PC-3 (cell line): ENCODE measurements around the gene CPEB4. TPM values are rescaled to one million over a fixed set of nuclear protein-coding genes. Genes with fewer than 3 reads are reported as not detected.

Experiments used
- ATAC-seq: fragments of 200-7000 bp; cut with Tn5 transposase; 2 replicates; pipeline ENCODE4 v1.9.1; 2020; ENCODE audit warnings: mild to moderate bottlenecking, moderate library complexity
- BruUV-seq: library from RNA; stranded (reverse); fragments of 400-500 nt; replicated peaks from 2 replicates; lab custom pipeline; 2021; lab: Mats Ljungman, UMichigan
- CTCF ChIA-PET: fragments of 300-600 bp; sonication (Branson Sonifier 250); formaldehyde crosslinking; loops from one replicate; lab custom pipeline; 2022; ENCODE audit warnings: antibody characterized with exemption; lab: Charles Lee
- POLR2A ChIA-PET: fragments of 300-600 bp; sonication (Branson Sonifier 250); formaldehyde crosslinking; loops from one replicate; lab custom pipeline; 2022; ENCODE audit warnings: antibody characterized with exemption; ENCODE audit not compliant: unreplicated experiment; lab: Charles Lee
- DNase-seq: peaks from one replicate; pipeline ENCODE4 v3.0.0-alpha.2; 2015
- H2AFZ ChIP-seq: fragments of 300-600 bp; sonication (generic); 2 replicates; pipeline ENCODE4 v1.6.0; 2016; ENCODE audit warnings: antibody characterized with exemption, low read length
- H3F3A ChIP-seq: fragments of 300-600 bp; sonication (generic); one replicate; pipeline ENCODE4 v1.6.0; 2017; ENCODE audit warnings: antibody characterized with exemption, low read length, control low read depth, mild to moderate bottlenecking; ENCODE audit not compliant: unreplicated experiment
- H3K27ac ChIP-seq: fragments of 300-600 bp; sonication (generic); 2 replicates; pipeline ENCODE4 v1.5.1; 2016; ENCODE audit warnings: mild to moderate bottlenecking, low read length
- H3K27me3 ChIP-seq: fragments of 300-600 bp; sonication (generic); 2 replicates; pipeline ENCODE4 v1.6.1; 2016; ENCODE audit warnings: low read length, mixed read lengths
- H3K36me3 ChIP-seq: fragments of 300-600 bp; sonication (generic); 2 replicates; pipeline ENCODE4 v1.6.1; 2016; ENCODE audit warnings: low read depth, mixed run types, low read length, mixed read lengths
- H3K4me1 ChIP-seq: fragments of 300-600 bp; sonication (generic); 2 replicates; pipeline ENCODE4 v1.5.1; 2016; ENCODE audit warnings: low read length; ENCODE audit not compliant: insufficient read depth
- H3K4me2 ChIP-seq: fragments of 300-600 bp; sonication (generic); 2 replicates; pipeline ENCODE4 v1.6.0; 2016; ENCODE audit warnings: low read length
- H3K4me3 ChIP-seq: fragments of 300-600 bp; sonication (generic); 2 replicates; pipeline ENCODE4 v1.5.1; 2016; ENCODE audit warnings: mild to moderate bottlenecking, low read length, mixed read lengths
- H3K79me2 ChIP-seq: fragments of 300-600 bp; sonication (generic); 2 replicates; pipeline ENCODE4 v1.6.1; 2017; ENCODE audit warnings: low read length, mixed read lengths
- H3K9ac ChIP-seq: fragments of 300-600 bp; sonication (generic); 2 replicates; pipeline ENCODE4 v1.6.0; 2016; ENCODE audit warnings: mild to moderate bottlenecking, low read length
- H3K9me2 ChIP-seq: fragments of 300-600 bp; sonication (generic); replicated peaks from 2 replicates; pipeline ENCODE4 v1.6.1; 2016; ENCODE audit warnings: mixed run types, low read length, mixed read lengths
- H3K9me3 ChIP-seq: fragments of 300-600 bp; sonication (generic); 2 replicates; pipeline ENCODE4 v1.6.1; 2016; ENCODE audit warnings: low read length, mixed read lengths
- H4K20me1 ChIP-seq: fragments of 300-600 bp; sonication (generic); 2 replicates; pipeline ENCODE4 v1.6.1; 2016; ENCODE audit warnings: low read length, mixed read lengths
- CTCF ChIP-seq: fragments of 300-600 bp; sonication (generic); conservative IDR thresholded peaks from 2 replicates; pipeline ENCODE4 v1.5.1; 2017; ENCODE audit warnings: antibody characterized with exemption, low read depth, mild to moderate bottlenecking, low read length
- EZH2 ChIP-seq: fragments of 300-600 bp; sonication (generic); IDR thresholded peaks from one replicate; pipeline ENCODE4 v1.6.1; 2017; ENCODE audit warnings: antibody characterized with exemption, mild to moderate bottlenecking, low read length; ENCODE audit not compliant: unreplicated experiment
- EZH2phosphoT487 ChIP-seq: fragments of 300-600 bp; sonication (generic); IDR thresholded peaks from 2 replicates; pipeline ENCODE4 v1.6.1; 2018; ENCODE audit warnings: mild to moderate bottlenecking, antibody characterized with exemption, low read length, borderline replicate concordance
- intact Hi-C: fragments of 100-400 bp; cut with micrococcal nuclease; formaldehyde crosslinking; loops from 2 replicates; pipeline ENCODE4 v1.9.0; 2023
- total RNA-seq: library from RNA; depleted of rRNA; stranded (reverse); fragments of >200 nt; gene quantifications from 2 replicates; pipeline ENCODE4 v1.2.3, GENCODE V29; 2014

Gene CPEB4
- total RNA-seq, 1 experiment from 2014 or later: 37.0 TPM

- H3K4me1 ChIP-seq: peaks cover 41% of the 10 kb centered on the region
- TF ChIP-seq CTCF: no peak
- TF ChIP-seq EZH2: no peak
- TF ChIP-seq EZH2phosphoT487: no peak
- H3K79me2 ChIP-seq: peaks cover 53% of the 10 kb centered on the region
- H2AFZ ChIP-seq: no peak overlapping the region
- H3K9me3 ChIP-seq: no peaks in the 10 kb centered on the region
- TSS peak; percentile 57 for BruUV-seq
- H3K4me2 ChIP-seq: peak overlapping the region; percentile 88
- no peak overlapping the region for H3K27ac ChIP-seq
- no peaks in the 10 kb centered on the region for H3K9me2 ChIP-seq
- no peaks in the 10 kb centered on the region for H3K27me3 ChIP-seq
- DNase-seq: peak; percentile 40
- intact Hi-C loops: loop anchor here (1.0 to 5.0 kb wide), 6 partner anchors 14 to 272 kb away; partner anchors contain the start of gene BOD1
- H3K4me3 ChIP-seq: peak overlapping the region; percentile 90
- no peaks in the 10 kb centered on the region for H4K20me1 ChIP-seq
- no peak for ATAC-seq
- ChIA-PET CTCF (interaction anchor here (1.0 to 1.5 kb wide), 4 partner anchors 37 to 272 kb away, joined by 4 to 8 read pairs (median 5); partner anchors contain the start of gene BOD1), POLR2A (interaction anchor here (0.6 to 1.0 kb wide), 4 partner anchors 23 to 124 kb away, joined by 3 to 14 read pairs (median 4); no protein-coding TSS in a partner anchor)
- no peaks in the 10 kb centered on the region for H3F3A ChIP-seq
- H3K9ac ChIP-seq: peak overlapping the region; percentile 74
- no peaks in the 10 kb centered on the region for H3K36me3 ChIP-seq
Observed at GRCh38 chr5:173888473-173889131, 453 bp downstream of the CPEB4 start.

GRCh38 chr5:173890195-173890991 is 2.2 kb downstream of the CPEB4 start:
- H3K79me2 ChIP-seq: peaks cover 70% of the 10 kb centered on the region
- H3K4me3 ChIP-seq: peak overlapping the region; percentile 90
- H2AFZ ChIP-seq: peak overlapping the region; percentile 34
- no peaks in the 10 kb centered on the region for H3K9me3 ChIP-seq
- ChIA-PET CTCF (interaction anchor here (1.2 kb wide), 1 partner anchor 83 kb away, joined by 4 read pairs; no protein-coding TSS in a partner anchor), POLR2A (interaction anchor here (0.6 to 1.1 kb wide), 6 partner anchors 12 to 193 kb away, joined by 3 to 5 read pairs (median 3); no protein-coding TSS in a partner anchor)
- no peaks in the 10 kb centered on the region for H3K9me2 ChIP-seq
- TF ChIP-seq CTCF (no peak), EZH2phosphoT487 (no peak), EZH2 (no peak)
- ATAC-seq (peak; percentile 5), DNase-seq (peak; percentile 42)
- H3K4me2 ChIP-seq: peak overlapping the region; percentile 88
- no TSS peak for BruUV-seq
- intact Hi-C loops: loop anchor here (1.0 kb wide), 3 partner anchors 29 to 83 kb away; no protein-coding TSS in a partner anchor
- no peaks in the 10 kb centered on the region for H3K36me3 ChIP-seq
- H3K9ac ChIP-seq: peak overlapping the region; percentile 74
- H3K27ac ChIP-seq: peak overlapping the region; percentile 5
- H3K4me1 ChIP-seq: peaks cover 52% of the 10 kb centered on the region
- H3F3A ChIP-seq: no peaks in the 10 kb centered on the region
- H4K20me1 ChIP-seq: no peaks in the 10 kb centered on the region
- H3K27me3 ChIP-seq: no peaks in the 10 kb centered on the region
